Measurements from ENCODE around the gene DBX1. TPM values are rescaled to one million over a fixed set of nuclear protein-coding genes. Genes with fewer than 3 reads are reported as not detected.

The DBX1 gene
- total and polyA plus RNA-seq, 2 of the 13 experiments (the other 11 are each of a cell fraction or from before 2014, with no cell fraction given), result not detected

DNA sequence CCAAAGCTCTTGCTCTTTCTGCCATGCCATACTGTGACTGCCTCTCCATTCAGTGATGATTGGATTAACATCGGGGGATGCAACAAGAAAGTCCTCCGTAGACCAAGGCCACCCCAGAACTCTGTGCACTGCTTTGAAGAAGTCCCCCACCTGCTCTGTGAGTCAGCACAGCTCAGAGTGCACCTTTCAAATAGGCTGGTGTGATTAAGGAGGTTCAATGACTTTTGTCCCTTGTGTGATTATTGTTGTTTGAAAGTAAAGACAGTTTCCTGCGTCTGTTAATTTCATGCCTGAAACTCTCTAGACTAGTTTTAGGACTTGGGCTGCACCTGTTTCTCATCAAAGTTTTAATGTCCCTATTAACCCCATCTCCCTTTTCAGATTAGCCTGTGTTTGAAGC, 33.0 kb upstream of the DBX1 start:
- no peak overlapping the region for H3K4me3 ChIP-seq (replicated peaks in 1 of 3; ENCODE audit: insufficient read depth in 1 of 3, low read depth in 2 of 3, low read length in 3 of 3)
- no peak overlapping the region for H3K4me2 ChIP-seq (ENCODE audit: low read depth, low read length)
- ChIA-PET CTCF (ENCODE audit: low intra/inter-chr PET ratio, low total read pairs) (no interaction called here), POLR2A (no interaction called here)
- in situ Hi-C loops (cut with HindIII; ENCODE audit: extremely low pct_ligation_motif_present, low pct_unique_long_range_greater_than_20kb) (no loop called here), intact Hi-C loops (cut with micrococcal nuclease; ENCODE audit: unreplicated experiment) (no loop called here)
- H3K27me3 ChIP-seq (ENCODE audit: control insufficient read depth in 1 of 2, insufficient read depth in 2 of 2, low read length in 2 of 2), result peaks cover 3 to 24% of the 10 kb centered on the region in 2 experiments; a peak in 4 of 5 replicates
- no peaks in the 10 kb centered on the region for H3K9me3 ChIP-seq (ENCODE audit: low read length)
- no peak overlapping the region for H2AFZ ChIP-seq (ENCODE audit: low read length)
- H3K9ac ChIP-seq (ENCODE audit: insufficient read depth, low read depth, low read length), result no peak overlapping the region
- 2% methylated on average over 3 of the region's 3 CpGs for WGBS (ENCODE audit: low lambda C conversion rate)
- H3K27ac ChIP-seq (ENCODE audit: extremely low read length, insufficient read depth, low read length), result no peak overlapping the region
- H4K20me1 ChIP-seq (ENCODE audit: insufficient read depth, low read length), result no peaks in the 10 kb centered on the region
- BruUV-seq (replicated peaks), result no TSS peak
- H3K4me1 ChIP-seq (ENCODE audit: insufficient read depth, low read length), result no peaks in the 10 kb centered on the region
- ATAC-seq (no peak), FAIRE-seq (no peak), DNase-seq (ENCODE audit: low spot score) (no peak)
- no peaks in the 10 kb centered on the region for H3K79me2 ChIP-seq (ENCODE audit: insufficient read depth, low read length)
- TF ChIP-seq NBN (conservative IDR thresholded peaks at IDR 0.05) (no peak), ZNF772 (CRISPR knock-in tag; IDR thresholded peaks at IDR 0.05) (no peak), ZNF761 (CRISPR knock-in tag; conservative IDR thresholded peaks at IDR 0.05) (no peak), HDAC1 (CRISPR knock-in tag; IDR thresholded peaks at IDR 0.05) (no peak), HNRNPLL (IDR thresholded peaks at IDR 0.05; ENCODE audit: low read depth, low read length, poor library complexity, severe bottlenecking) (no peak), MIER2 (CRISPR knock-in tag; IDR thresholded peaks at IDR 0.05) (no peak), NCOA1 (CRISPR knock-in tag; IDR thresholded peaks at IDR 0.05) (no peak), HOXA5 (CRISPR knock-in tag; IDR thresholded peaks at IDR 0.05) (no peak), FOSL2 (CRISPR knock-in tag; IDR thresholded peaks at IDR 0.05) (no peak), REXO4 (CRISPR knock-in tag; IDR thresholded peaks at IDR 0.05; ENCODE audit: borderline replicate concordance) (no peak), SETDB1 (CRISPR knock-in tag; IDR thresholded peaks at IDR 0.05; ENCODE audit: borderline replicate concordance) (no peak), SIN3A (IDR thresholded peaks at IDR 0.05; ENCODE audit: borderline replicate concordance, low read depth, low read length) (no peak), MAFF (IDR thresholded peaks at IDR 0.05; ENCODE audit: low read depth, low read length) (no peak)
- TF ChIP-seq, protein P1, sequence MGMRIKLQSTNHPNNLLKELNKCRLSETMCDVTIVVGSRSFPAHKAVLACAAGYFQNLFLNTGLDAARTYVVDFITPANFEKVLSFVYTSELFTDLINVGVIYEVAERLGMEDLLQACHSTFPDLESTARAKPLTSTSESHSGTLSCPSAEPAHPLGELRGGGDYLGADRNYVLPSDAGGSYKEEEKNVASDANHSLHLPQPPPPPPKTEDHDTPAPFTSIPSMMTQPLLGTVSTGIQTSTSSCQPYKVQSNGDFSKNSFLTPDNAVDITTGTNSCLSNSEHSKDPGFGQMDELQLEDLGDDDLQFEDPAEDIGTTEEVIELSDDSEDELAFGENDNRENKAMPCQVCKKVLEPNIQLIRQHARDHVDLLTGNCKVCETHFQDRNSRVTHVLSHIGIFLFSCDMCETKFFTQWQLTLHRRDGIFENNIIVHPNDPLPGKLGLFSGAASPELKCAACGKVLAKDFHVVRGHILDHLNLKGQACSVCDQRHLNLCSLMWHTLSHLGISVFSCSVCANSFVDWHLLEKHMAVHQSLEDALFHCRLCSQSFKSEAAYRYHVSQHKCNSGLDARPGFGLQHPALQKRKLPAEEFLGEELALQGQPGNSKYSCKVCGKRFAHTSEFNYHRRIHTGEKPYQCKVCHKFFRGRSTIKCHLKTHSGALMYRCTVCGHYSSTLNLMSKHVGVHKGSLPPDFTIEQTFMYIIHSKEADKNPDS (CRISPR knock-in tag; IDR thresholded peaks at IDR 0.05), result no peak
- TF ChIP-seq, protein P2, sequence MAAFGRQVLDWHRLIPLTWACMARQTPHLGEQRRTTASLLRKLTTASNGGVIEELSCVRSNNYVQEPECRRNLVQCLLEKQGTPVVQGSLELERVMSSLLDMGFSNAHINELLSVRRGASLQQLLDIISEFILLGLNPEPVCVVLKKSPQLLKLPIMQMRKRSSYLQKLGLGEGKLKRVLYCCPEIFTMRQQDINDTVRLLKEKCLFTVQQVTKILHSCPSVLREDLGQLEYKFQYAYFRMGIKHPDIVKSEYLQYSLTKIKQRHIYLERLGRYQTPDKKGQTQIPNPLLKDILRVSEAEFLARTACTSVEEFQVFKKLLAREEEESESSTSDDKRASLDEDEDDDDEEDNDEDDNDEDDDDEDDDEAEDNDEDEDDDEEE (CRISPR knock-in tag; IDR thresholded peaks at IDR 0.05), result no peak
- H3K36me3 ChIP-seq (replicated peaks in 1 of 2; ENCODE audit: control insufficient read depth in 1 of 2, insufficient read depth in 2 of 2, low read length in 2 of 2), result no peaks in the 10 kb centered on the region

Measured in HepG2 (cell line).